ENCODE data around the gene COIL. TPM values are rescaled to one million over a fixed set of nuclear protein-coding genes. Genes with fewer than 3 reads are reported as not detected.

The COIL gene
- total and polyA plus RNA-seq, 2 of the 13 experiments (the other 11 are each of a cell fraction or from before 2014, with no cell fraction given), result 8.1 to 29.4 TPM

- TF ChIP-seq SMAD9 (CRISPR knock-in tag; IDR thresholded peaks at IDR 0.05) (0 out of 2 replicates have a peak, but pooled peaks have one; percentile 62), HNF4A (CRISPR knock-in tag; IDR thresholded peaks at IDR 0.05) (no peak), YEATS2 (CRISPR knock-in tag; IDR thresholded peaks at IDR 0.05; ENCODE audit: borderline replicate concordance) (peak; percentile 87), KLF15 (CRISPR knock-in tag; IDR thresholded peaks at IDR 0.05; ENCODE audit: borderline replicate concordance) (no peak; the same call in 1 of the 2 replicates), HMGXB3 (CRISPR knock-in tag; IDR thresholded peaks at IDR 0.05; ENCODE audit: borderline replicate concordance) (peak; percentile 69; the same call in 1 of the 2 replicates), ARID3A (IDR thresholded peaks at IDR 0.05; ENCODE audit: low read depth, low read length) (no peak), CSRNP1 (CRISPR knock-in tag; IDR thresholded peaks at IDR 0.05) (peak; percentile 93), CCDC6 (CRISPR knock-in tag; IDR thresholded peaks at IDR 0.05) (peak; percentile 69; the same call in 1 of the 2 replicates), CEBPZ (IDR thresholded peaks at IDR 0.05; ENCODE audit: low read length) (no peak)
These were observed 46.8 kb downstream of the COIL start, which contains the start of gene TRIM25 (continued) for GRCh38 chr17:56913867-56914580.
